Right ventricle myocardium inferior (tissue), 1 donor: ENCODE results near the gene TMEM38A. TPM values are rescaled to one million over a fixed set of nuclear protein-coding genes. Genes with fewer than 3 reads are reported as not detected.
"Not testable (repeated sequence)": the region's sequence is repeated elsewhere in the genome, so short reads cannot be mapped to it uniquely, and the experiment has no call there.

Source experiments
- ATAC-seq: fragments of 200-7000 bp; cut with Tn5 transposase; one replicate; pipeline ENCODE4 v1.9.1; 2020; ENCODE audit warnings: mild to moderate bottlenecking, moderate library complexity
- DNase-seq: peaks from one replicate; pipeline ENCODE4 v3.0.0; 2021; ENCODE audit errors: missing footprints
- intact Hi-C: fragments of 100-400 bp; cut with DNase I; formaldehyde crosslinking; loops from one replicate; pipeline ENCODE4 v1.11.0; 2022
- total RNA-seq: library from RNA; stranded (reverse); fragmentation: NEBNext Ultra II Directional; extraction: Animal tissue kit (Norgen Biotek cat#: 25700); gene quantifications from one replicate; pipeline ENCODE4 v1.2.1, GENCODE V29; 2021
- donor health status: DM: no; HTN: yes; CAD: no; lungs with severe emphysema.

The TMEM38A gene
- total RNA-seq, 1 donor from 2014 or later: 42.7 TPM

DNA sequence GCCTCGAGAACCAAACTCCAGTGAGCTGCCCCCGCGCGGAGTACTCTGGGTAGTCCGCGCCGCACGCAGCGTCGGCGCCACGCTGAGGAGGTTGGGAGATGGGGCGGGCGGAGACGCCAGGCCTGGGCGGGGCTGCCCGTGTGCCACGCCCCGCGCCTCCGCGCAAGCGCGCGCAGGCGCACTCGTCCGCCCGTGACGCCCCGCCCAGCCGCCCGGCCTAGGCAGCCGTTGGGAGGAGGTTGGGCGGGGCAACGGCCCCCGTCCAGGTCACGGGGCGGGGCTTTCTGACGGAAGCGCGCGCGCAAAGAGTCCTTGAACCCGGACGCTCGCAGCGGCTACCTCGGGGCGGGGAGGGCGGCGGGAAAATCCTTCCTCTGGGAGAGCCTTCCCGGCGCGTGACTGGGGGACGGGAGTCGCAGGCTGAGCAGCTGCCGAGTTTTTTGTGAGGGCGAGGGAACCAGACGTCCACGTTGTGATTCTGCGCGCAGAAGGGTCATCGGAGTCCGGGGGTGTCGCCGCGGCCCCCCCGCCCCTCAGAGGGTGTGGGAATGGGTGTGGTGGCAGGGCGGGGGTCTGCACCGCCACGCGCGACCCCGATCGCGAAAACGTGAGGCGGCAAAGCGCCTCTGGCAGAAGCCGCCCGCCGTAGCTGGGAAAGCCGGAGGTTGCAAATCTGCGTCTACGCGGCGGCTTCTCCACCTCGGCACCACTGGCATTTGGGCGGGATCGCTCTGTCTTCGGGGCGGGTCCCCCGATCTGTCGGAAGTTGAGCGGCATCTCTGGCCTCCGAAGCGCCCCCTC lies 32.6 kb upstream of the TMEM38A start, which contains the start of gene MED26:
MED26 (minus strand) TSS at position 22 of the 801 bp plus-strand sequence. CDS start 261 bp downstream, outside the sequence.
- intact Hi-C loops: loop anchor here (2.0 kb wide), 2 partner anchors 32 to 56 kb away; partner anchors contain the start of genes SLC35E1, SMIM7 and TMEM38A
- peak; percentile 98 for DNase-seq
- ATAC-seq: peak; percentile 94

DNA sequence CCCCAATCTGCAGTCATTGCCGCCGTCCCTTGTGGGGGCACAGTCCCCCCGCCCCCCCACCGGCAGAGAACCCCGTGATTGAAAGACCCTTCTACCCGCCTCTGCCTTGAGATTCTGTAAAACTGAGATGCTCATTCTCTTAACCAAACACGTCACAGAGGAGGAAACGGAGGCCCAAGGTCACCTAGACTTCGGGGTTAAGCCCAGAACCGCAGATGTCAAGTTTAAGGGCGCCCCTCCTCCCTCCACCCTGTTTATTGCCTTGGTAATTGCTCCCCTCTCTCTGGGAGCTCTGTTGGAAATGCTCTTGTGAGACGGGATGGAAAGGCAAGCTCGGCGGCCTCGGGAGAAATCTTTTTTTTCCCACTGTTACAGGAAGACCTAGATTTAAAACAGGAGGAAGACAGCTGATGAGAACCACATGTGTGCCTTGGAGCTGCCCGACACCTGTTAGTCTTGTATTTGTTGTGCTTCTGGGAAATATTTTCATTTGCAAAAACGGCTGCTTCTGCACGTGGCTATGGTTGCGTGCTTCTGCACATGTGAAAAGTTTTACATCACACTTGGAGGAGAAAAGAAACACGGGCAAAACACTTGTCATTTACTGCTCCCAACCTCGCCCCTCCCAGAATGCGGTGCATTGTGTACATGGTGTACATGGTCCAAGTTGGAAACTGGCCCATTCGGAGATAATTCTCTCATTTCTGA lies 31.8 kb upstream of the TMEM38A start:
- intact Hi-C loops: loop anchor here (2.0 kb wide), 2 partner anchors 32 to 56 kb away; partner anchors contain the start of genes SLC35E1, SMIM7 and TMEM38A
- ATAC-seq (peak; percentile 2), DNase-seq (no peak)

DNA sequence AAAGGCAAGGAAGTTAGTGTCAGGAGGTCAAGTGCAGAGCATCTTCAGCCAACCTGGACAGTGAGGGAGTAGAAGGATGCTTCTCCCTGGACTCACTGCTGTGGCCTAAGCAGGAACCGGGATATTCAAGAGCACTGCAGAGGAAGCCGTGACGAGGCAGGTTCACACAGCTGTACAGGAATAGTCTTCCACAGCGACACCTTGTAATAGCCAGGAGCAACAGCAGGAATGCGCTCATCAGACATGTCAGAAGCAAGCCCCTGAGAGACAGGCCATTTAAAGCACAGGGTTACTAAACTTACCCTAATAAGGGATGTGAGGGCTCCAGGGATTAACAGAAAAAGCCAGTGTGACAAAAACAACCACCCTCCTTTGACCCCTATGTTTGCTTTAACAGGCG lies 29.5 kb upstream of the TMEM38A start:
- intact Hi-C loops: no loop called here
- ATAC-seq (no peak), DNase-seq (no peak)

DNA sequence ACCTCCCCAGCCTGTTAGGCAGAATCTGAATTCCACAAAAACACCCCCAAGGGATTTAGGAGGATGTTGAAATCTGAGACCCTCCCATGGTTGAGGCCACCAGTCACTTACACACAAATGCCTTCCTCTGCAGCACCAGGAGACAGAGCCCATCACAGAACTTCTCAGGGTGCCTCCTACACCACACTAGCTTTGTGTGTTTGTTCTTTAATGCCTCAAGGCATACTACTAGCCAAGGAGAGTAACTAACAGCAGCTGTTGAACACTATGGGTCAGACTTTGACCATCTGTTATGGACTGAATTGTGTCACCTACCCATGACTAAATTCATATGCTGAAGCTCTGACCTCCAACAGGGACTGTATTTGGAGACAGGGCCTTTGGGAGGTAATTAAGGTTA lies 23.4 kb upstream of the TMEM38A start:
- ATAC-seq: no peak
- intact Hi-C loops: no loop called here

DNA sequence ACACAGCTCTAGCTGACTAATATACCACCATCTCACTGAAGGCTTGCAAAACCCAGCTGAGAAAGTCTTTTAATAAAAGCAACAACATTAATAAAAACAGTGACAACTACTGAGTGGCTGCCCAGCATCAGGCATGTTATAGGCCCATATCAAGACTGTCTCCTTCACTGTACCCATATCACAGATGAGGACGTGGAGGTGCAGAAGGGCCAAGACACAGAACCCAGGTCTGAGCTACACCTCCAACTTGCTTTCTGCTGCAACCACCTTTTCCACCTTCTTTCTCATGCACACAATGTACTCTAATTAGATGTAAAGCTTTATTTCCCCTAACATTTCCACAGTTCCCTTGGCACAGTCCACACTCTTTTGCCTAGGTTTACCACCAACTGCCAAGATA lies 22.3 kb upstream of the TMEM38A start:
- DNase-seq (no peak), ATAC-seq (no peak)
- intact Hi-C loops: no loop called here

More for the DNA sequence above, 23.4 kb upstream of the TMEM38A start:
- DNase-seq: no peak

DNA sequence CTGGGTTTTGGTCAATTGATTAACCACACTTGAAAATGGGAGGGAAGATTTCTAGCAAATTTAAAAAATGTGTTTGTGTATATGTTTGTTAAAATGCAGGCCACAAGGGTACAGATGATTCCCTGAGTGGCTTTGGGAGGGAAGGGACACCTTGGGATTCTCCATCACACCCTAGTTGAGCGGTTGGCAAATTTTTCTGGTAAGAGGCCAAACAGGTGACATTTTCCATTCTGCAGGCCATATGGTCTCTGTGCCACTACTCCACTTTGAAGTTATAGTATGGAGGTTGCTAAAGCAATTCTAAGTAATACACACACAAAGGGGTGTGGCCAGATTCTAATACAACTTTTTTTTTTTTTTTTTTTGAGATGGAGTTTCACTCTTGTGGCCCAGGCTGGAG lies 20.0 kb upstream of the TMEM38A start:
- ATAC-seq: no peak
- intact Hi-C loops: no loop called here
- DNase-seq: no peak

DNA sequence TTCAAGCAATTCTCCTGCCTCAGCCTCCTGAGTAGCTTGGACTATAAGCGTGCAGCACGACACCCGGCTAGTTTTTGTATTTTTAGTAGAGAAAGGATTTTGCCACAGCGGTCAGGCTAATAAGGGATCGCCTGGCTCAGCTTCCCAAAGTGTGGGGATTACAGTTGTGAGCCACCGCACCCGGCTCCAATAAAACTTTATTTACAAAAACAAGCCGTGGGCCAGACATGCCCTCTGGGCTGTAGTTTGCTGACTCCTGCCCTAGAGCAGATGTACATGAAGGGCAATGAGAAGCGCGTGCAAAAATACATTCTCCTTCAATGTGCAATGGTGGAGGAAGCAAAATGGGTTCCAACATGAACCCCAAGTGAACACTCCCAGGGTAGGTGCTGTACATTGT lies 19.2 kb upstream of the TMEM38A start:
- ATAC-seq: no peak
- intact Hi-C loops: no loop called here
- no peak for DNase-seq

DNA sequence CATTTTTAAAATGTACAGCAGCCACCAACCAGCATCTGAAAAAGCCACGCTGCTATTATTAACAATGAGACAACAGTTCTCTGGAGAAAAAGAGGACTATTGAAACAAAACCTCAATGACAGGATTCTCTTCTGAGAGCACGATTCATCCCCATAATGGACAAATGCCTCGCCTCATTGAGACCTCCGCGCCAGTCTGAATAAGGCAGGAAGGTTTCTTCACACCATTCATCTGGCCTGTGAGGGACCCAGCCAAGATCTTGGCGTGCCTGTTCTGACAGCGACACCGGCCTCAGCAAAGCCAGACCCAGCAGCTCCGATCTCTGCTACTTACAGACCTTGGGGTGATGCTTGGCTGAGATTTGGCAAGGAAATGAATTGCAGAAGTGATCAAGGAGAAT lies 15.8 kb upstream of the TMEM38A start:
- no peak for DNase-seq
- intact Hi-C loops: no loop called here
- no peak for ATAC-seq

DNA sequence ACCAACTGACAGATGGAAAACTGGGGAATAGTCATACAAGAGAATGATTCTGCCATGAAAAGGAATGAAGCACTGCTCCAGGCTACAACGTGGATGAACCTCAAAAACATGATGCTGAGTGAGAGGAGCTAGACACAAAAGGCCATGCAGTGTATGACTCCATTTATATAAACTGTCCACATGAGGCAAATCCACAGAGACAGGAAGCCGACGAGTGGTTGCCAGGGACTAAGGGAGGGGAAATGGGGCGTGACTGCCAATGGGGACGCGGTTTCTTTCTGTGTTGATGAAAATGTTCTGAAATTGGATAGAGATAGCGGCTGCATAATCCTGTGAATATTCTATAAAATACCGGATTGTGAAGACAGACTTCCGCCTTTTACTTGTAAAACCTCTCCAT lies 11.2 kb upstream of the TMEM38A start:
- intact Hi-C loops: no loop called here
- ATAC-seq: peak; percentile 63
- no peak for DNase-seq

DNA sequence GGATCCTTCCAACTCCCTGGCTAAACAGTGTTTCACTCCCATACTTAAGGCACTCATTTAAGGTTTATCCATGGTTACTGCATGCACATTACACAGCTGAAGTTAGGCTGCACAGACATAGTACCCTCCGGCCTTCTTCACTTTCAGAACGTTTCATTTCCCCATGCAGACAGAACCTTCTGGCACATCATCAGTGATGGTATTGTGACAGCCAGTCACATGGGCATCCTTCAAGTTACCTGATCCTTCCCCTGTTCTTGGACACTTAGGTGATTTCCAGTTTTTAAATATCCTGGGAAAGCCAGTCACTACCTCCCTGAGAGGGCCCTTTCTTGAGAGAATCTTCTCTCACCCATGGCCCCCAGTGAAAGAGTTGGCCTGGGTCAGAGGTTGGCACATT lies 10.1 kb upstream of the TMEM38A start:
- DNase-seq (no peak), ATAC-seq (no peak)
- intact Hi-C loops: no loop called here

DNA sequence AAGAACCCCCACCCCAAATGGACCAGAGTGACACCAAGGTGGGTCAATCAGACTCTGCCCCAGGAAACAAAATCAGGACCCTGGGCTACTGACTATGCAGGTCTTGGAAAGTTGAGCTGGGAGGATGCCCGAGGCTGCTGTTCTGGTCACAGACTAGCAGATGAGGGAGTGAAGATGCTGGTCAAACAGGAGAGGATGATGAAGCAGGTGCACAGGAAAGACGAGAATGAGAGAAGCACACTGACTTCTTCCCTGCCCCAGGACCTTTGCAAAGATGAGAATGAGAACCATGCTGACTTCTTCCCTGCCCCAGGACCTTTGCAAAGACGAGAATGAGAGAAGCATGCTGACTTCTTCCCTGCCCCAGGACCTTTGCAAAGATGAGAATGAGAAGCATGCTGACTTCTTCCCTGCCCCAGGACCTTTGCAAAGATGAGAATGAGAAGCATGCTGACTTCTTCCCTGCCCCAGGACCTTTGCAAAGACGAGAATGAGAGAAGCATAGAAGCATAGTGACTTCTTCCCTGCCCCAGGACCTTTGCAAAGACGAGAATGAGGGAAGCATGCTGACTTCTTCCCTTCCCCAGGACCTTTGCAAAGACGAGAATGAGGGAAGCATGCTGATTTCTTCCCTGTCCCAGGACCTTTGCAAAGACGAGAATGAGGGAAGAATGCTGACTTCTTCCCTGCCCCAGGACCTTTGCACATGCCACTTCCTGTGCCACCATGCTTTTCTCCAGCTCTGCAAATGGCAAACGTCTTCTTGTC lies 9.3 kb upstream of the TMEM38A start:
- intact Hi-C loops, ATAC-seq, DNase-seq: not testable (repeated sequence)

DNA sequence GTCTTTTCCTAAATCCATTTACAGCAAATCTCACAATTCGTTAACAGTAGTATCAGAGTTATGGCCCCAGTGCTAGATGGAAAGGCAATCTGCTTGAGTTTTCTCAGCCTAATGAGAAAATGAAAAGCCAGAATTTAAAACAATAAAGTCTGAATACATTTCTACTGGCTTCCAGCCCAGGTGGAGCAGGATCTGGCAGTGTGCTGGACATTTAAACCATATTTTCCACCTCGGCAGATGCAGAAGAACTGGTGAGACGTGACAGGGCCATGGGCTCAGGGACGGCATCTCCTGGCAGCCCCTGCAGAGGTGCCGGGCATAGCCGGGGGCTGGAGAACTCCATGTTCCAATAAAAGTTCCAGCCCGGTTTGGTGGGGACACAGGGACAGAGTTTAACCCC lies 8.1 kb upstream of the TMEM38A start:
- no peak for DNase-seq
- intact Hi-C loops: no loop called here
- no peak for ATAC-seq

DNA sequence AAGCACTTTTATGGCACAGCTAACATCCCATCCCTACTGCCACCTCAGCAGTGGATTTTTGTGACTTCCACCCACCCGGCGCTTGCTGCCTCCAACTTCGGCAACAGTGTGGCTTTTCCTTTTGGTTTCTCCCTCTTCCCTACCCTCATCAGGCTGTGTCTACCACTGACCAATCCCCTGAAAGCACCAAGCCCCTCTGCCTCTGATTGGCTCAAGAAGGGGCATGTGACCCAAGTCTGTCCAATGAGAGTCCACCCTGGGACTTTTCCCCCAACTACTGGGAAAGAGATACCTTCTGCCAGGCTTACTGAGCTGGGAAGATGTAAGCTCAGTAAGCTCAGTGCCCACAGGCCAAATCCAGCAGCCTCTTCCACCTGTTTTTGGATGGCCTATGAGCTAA lies 6.8 kb upstream of the TMEM38A start:
- ATAC-seq (no peak), DNase-seq (no peak)
- intact Hi-C loops: no loop called here

DNA sequence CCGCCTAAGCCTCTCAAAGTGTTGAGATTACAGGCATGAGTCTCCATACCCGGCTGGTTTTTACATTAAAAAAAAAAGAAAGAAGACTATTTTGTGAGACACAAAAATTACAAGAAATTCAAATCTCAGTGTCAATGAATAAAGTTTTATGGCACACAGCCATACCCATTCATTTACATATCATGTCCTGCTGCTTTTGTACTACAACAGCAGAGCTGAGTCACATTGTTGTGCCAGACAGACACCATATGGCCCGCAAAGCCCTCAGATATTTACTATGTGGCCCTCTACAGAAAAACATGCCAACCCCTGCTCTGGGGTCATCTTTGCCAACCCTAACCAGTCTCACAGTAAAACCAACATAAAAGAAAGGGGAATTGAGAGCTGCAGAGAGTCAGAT lies 6.3 kb upstream of the TMEM38A start:
- intact Hi-C loops: no loop called here
- ATAC-seq: no peak
- DNase-seq: no peak

DNA sequence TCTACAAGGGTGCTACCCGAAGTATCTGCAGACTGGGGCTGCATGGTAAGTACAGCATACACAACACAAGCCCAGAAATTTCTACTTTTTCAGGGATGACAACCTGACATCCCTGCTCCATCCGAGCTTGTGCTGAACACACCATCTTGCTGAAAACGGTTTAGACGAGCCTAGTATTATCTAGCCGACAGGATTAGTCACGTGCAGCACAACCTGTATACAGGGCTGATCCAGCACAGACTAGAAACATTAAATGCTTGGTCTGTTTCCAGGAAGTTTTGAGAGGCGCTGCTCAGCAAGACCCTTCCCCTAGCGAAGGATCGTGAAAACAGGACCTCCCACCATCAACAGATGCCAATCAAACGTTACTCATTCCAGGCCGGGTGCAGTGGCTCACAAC lies 5.2 kb upstream of the TMEM38A start:
- intact Hi-C loops: no loop called here
- DNase-seq (no peak), ATAC-seq (no peak)

DNA sequence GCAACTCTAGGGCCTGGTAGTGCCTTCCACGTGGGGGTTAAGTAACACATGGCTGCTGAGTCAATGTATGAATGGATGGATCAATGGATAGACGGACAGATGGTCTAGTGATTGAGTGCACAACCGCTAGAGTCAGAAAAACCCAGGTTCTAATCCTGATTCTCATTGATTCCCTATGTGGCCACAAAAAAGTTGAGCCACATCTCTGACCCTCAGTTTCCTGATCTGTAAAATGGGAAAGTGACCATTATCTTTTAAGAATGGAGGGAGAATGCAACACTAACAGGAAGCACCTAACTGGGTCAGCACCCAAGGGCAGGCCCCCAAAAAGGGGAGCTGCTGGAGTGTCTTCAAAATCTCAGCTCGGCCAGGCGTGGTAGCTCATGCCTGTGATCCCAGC lies 3.6 kb upstream of the TMEM38A start:
- intact Hi-C loops: no loop called here
- no peak for ATAC-seq
- no peak for DNase-seq

DNA sequence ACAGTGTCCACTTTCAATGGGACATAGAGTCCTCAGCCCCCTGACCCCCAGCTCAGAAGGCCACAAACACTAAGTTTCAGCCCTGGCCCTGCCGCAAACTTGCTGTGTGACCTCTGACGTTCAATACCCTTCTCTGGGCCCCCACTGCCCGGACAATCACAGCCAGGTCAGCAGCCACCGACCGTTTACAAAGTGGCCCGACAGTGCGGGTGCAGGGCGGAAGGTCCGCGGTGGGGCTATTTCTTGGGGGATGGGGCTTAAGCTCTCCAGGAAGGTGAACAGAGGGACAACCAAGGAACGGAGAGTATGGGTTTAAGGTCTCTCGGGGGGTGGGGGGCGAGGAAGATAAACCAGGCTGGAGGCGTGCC lies 1.5 kb upstream of the TMEM38A start:
- intact Hi-C loops: no loop called here
- DNase-seq (no peak), ATAC-seq (no peak)

DNA sequence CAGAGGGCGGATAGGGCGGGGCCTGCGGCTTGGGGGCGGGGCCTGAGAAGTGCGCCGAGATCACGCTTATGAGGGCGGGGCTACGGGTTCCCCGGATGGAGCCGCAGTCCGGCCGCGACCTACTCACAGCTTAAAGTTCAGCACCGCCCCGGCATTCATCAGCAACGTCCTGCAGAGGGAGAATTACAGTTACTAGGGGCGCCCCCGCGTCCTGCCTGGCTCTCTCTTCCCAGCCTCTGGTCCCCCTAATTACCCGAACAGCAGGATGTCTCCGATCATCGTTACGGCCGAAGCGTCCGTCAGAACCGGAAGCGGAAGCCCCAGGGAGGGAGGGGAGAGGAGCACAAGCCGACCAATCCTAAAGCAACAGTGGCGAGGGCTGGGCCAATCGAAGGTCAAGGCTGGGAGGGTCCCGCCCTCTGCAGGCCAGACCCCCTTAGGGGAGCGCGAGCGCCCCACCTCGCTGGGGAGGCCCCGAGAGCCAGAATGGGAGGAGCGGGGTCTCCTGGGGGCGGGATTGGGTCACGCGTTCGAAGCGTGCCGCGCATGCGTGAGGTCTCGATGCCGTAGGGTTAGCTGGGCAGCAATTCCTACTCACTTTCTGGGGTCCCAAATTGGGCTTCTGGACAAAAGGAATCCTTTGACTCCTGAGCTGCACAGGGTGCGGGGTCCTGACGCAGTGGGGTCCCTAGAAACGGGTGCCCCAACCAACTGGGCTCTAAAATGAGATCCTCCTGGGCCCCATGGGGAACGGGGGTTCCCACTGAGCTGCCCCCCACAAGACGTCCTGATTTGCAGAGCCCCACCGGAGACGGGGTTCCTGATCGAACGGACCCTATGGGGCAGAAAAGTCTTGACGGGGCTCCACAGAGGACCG lies 869 bp upstream of the TMEM38A start, which contains the start of gene SMIM7:
SMIM7 (minus strand) TSS at position 313 of the 877 bp plus-strand sequence; CDS start at position 279, 34 bp downstream.
- peak; percentile 99 for DNase-seq
- peak; percentile 98 for ATAC-seq
- intact Hi-C loops: loop anchor here (2.0 to 5.0 kb wide), 3 partner anchors 31 to 87 kb away; partner anchors contain the start of genes MED26 and SLC35E1
